Fibroblast of mammary gland (primary cell): ENCODE data around the gene ATP2C2.

Experiments used
- DNase-seq: peaks from one replicate; pipeline ENCODE4 v3.0.0-alpha.2; 2010; ENCODE audit warnings: low read depth
- H3K4me3 ChIP-seq: 2 replicates; pipeline ENCODE4 v1.5.1; 2011; ENCODE audit warnings: low read depth, mild to moderate bottlenecking, low read length, moderate library complexity; ENCODE audit not compliant: control insufficient read depth
- TF ChIP-seq, protein P1 (sequence below): conservative IDR thresholded peaks from 2 replicates; pipeline ENCODE4 v1.5.1; 2011; ENCODE audit warnings: low read depth, low read length, inconsistent platforms; ENCODE audit not compliant: control insufficient read depth, insufficient read depth

ATP2C2 gene

DNA sequence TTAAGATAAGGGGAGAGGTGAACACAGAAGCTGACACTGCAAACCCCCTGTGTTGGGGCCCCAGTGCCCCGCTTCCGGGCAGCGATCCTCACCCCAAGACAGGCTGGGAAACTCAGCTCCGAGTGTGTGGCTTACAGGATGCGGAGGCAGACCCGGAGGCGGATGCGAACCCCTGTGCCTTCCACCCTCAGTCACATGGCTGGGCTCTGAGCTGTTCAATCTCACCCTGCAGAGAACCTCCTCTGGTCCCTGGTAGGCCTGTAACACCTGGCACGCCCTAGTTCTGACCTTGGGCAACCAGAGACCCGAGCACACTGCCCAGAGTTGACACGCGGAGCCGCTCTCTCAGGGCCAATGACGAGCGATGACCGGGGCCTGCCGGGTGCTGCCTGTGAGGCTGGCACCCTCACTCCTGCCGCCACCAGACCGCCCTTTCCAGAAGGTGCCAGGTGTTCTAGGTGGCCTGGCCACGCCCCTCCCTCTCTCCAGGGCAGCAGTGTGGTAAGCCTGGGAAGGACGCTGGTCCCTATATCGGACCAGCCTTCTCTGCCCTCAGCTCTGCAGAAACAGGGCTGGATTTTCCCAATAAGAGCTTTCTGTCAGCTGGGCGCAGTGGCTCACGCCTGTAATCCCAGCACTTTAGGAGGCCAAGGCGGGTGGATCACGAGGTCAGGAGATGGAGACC, 112.9 kb downstream of the ATP2C2 start:
- TF ChIP-seq, protein P1, sequence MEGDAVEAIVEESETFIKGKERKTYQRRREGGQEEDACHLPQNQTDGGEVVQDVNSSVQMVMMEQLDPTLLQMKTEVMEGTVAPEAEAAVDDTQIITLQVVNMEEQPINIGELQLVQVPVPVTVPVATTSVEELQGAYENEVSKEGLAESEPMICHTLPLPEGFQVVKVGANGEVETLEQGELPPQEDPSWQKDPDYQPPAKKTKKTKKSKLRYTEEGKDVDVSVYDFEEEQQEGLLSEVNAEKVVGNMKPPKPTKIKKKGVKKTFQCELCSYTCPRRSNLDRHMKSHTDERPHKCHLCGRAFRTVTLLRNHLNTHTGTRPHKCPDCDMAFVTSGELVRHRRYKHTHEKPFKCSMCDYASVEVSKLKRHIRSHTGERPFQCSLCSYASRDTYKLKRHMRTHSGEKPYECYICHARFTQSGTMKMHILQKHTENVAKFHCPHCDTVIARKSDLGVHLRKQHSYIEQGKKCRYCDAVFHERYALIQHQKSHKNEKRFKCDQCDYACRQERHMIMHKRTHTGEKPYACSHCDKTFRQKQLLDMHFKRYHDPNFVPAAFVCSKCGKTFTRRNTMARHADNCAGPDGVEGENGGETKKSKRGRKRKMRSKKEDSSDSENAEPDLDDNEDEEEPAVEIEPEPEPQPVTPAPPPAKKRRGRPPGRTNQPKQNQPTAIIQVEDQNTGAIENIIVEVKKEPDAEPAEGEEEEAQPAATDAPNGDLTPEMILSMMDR = no peak
- no peak for DNase-seq
- H3K4me3 ChIP-seq = no peak overlapping the region

DNA sequence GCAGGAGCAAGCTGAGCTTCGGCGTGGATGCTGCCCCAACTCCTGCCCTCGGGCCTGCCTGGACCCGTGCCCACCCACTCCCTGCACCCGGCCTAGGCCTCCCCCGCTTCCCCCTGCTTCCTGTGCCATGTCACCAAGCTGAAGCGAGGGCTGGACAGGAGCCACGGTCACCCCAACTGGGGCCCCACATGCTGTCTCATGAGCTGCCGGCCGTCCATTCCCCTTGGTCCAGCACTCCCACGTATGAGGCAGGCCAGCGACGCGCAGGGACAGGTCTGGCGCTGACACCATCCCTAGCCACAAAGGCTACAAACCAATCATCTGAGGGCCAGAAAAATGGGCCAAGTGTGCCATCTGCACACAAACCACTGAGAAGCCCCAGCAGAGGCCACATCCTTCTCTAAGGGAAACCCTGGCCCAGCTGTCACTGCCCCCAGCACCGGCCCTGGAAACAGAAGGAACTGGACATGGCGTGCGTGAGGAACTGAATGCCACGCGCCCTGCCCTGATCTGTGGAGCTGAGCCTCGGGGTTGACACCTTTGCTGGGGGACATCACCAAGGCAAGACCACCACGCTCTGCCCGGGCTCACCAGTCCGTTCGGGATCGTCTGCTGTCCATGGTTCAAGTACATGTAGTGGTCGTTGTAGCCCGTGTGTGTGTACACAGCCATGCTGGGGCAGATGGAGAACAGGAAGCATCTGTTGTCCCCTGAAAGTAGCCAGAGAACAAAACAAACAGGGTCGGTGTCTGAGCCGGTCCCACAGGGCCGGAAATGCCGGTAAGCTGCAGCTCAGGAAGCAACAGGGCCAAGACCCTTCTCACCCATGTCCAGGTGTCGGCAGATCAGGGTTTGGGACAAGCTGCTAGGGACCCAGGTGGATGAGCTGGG, 113.9 kb downstream of the ATP2C2 start:
- TF ChIP-seq, protein P1 = no peak
- H3K4me3 ChIP-seq = no peak overlapping the region
- DNase-seq = no peak

GRCh38 chr16:84482951-84483881, 114.9 kb downstream of the ATP2C2 start:
- TF ChIP-seq, protein P1 = no peak
- DNase-seq = no peak
- no peak overlapping the region for H3K4me3 ChIP-seq

- no peak for DNase-seq
- no peak overlapping the region for H3K4me3 ChIP-seq
- TF ChIP-seq, protein P1 = no peak
Measured at GRCh38 chr16:84483882-84484565, 115.7 kb downstream of the ATP2C2 start.

DNA sequence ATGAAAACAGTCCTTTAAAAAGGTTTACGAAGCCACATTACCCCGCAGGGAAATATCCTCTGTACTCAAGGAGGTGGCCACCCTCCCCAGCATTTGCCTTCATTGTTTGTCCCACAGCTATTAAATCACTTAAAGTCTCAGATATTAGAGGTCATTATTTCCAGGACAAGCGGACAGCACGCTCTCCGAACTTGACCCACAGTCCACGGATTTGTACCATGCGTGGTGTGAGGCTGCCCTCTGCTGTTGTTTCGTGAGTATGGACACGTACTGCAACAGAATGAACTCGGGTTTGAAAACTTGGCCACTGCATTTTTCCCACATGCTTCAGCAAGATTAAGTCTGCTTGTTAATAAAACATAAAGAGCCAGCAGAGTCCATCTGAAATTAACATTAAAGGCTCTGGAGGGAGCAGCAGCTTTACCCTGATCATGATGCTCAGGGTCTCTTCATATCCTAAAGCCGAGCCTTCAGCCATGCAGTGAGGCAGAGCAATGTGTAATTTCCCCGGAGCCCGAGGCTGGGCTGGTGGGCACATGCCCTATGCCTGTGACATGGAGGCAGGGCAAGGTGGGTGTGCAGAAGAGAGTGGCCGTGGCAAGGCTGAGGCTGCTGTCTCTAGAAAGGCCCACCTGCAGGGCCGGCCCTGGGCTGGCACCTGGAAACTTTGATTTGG, 116.4 kb downstream of the ATP2C2 start:
- DNase-seq = peak; percentile 63
- TF ChIP-seq, protein P1 = peak; percentile 75
- H3K4me3 ChIP-seq = no peak overlapping the region
